ENCODE measurements around the gene LRP5. TPM values are rescaled to one million over a fixed set of nuclear protein-coding genes. Genes with fewer than 3 reads are reported as not detected.

LRP5 gene
- total RNA-seq, 1 experiment from 2014 or later = 55.2 TPM

- no peak for ATAC-seq
- no peaks in the 10 kb centered on the region for H3K4me1 ChIP-seq (ENCODE audit: control insufficient read depth in 1 of 2, insufficient read depth in 2 of 2, low read length in 2 of 2)
- POLR2A ChIA-PET = no interaction called here
These were observed 61.6 kb downstream of the LRP5 start for GRCh38 chr11:68373815-68374501.

GRCh38 chr11:68374531-68374930 lies 62.1 kb downstream of the LRP5 start:
- intact Hi-C loops (cut with micrococcal nuclease) = no loop called here
- Histone ChIP-seq H3K4me1 (ENCODE audit: control insufficient read depth in 1 of 2, insufficient read depth in 2 of 2, low read length in 2 of 2) (no peaks in the 10 kb centered on the region), H3K9me2 (ENCODE audit: insufficient read depth) (no peaks in the 10 kb centered on the region), H3K36me3 (ENCODE audit: control insufficient read depth in 1 of 2, insufficient read depth in 2 of 2, low read length in 2 of 2) (no peaks in the 10 kb centered on the region; a peak in 1 of 4 replicates), H2AFZ (ENCODE audit: low read depth, low read length, poor library complexity, severe bottlenecking) (no peak overlapping the region), H3K27me3 (ENCODE audit: insufficient read depth, low read length) (no peaks in the 10 kb centered on the region), H3K9ac (ENCODE audit: low read length) (no peak overlapping the region), H3K79me2 (ENCODE audit: insufficient read depth, low read length) (no peaks in the 10 kb centered on the region), H3K9me3 (ENCODE audit: control insufficient read depth in 1 of 2, insufficient read depth in 1 of 2, low read depth in 1 of 2, low read length in 2 of 2) (no peaks in the 10 kb centered on the region), H4K20me1 (ENCODE audit: insufficient read depth) (no peaks in the 10 kb centered on the region), H3K4me2 (ENCODE audit: low read length) (no peak overlapping the region), H3K27ac (ENCODE audit: low read depth, low read length) (no peak overlapping the region), H3K4me3 (replicated peaks in 1 of 2; ENCODE audit: low read depth in 1 of 2, low read length in 2 of 2) (no peak overlapping the region)
- DNase-seq (ENCODE audit: low read depth, low spot score) = no peak
- ChIA-PET CTCF (no interaction called here), POLR2A (no interaction called here), RAD21 (ENCODE audit: low non-redundant PET in 1 of 2, low total read pairs in 2 of 2, uncharacterized antibody in 2 of 2, unreplicated experiment in 2 of 2) (no interaction called here)
- BruUV-seq (replicated peaks) = no TSS peak
- ATAC-seq = no peak
- TF ChIP-seq SP1 (IDR thresholded peaks at IDR 0.05; ENCODE audit: low read depth) (no peak), POLR2AphosphoS5 (IDR thresholded peaks at IDR 0.05; ENCODE audit: low read depth, low read length) (no peak), EZH2phosphoT487 (IDR thresholded peaks at IDR 0.05; ENCODE audit: borderline replicate concordance) (no peak), SRF (IDR thresholded peaks at IDR 0.05; ENCODE audit: low read depth) (no peak), EZH2 (IDR thresholded peaks at IDR 0.05) (no peak), REST (IDR thresholded peaks at IDR 0.05; ENCODE audit: low read depth) (no peak), ELF1 (IDR thresholded peaks at IDR 0.05; ENCODE audit: borderline replicate concordance, low read depth) (no peak), JUND (IDR thresholded peaks at IDR 0.05) (no peak), YY1 (IDR thresholded peaks at IDR 0.05; ENCODE audit: extremely low read depth, insufficient replicate concordance, low read depth, low read length) (no peak), CEBPB (IDR thresholded peaks at IDR 0.05; ENCODE audit: low read depth) (no peak), ATF3 (IDR thresholded peaks at IDR 0.05) (no peak), CBX3 (IDR thresholded peaks at IDR 0.05; ENCODE audit: low read depth) (no peak), MAX (IDR thresholded peaks at IDR 0.05) (no peak), RAD21 (IDR thresholded peaks at IDR 0.05; ENCODE audit: low read depth) (no peak), FOSL1 (IDR thresholded peaks at IDR 0.05; ENCODE audit: low read depth) (no peak), SIN3A (IDR thresholded peaks at IDR 0.05; ENCODE audit: low read depth) (no peak), ZFX (IDR thresholded peaks at IDR 0.05) (no peak)

More at GRCh38 chr11:68373815-68374501, 61.6 kb downstream of the LRP5 start:
- Histone ChIP-seq H3K9me2 (ENCODE audit: insufficient read depth) (no peaks in the 10 kb centered on the region), H4K20me1 (ENCODE audit: insufficient read depth) (no peaks in the 10 kb centered on the region), H3K27ac (ENCODE audit: low read depth, low read length) (no peak overlapping the region), H2AFZ (ENCODE audit: low read depth, low read length, poor library complexity, severe bottlenecking) (no peak overlapping the region), H3K4me2 (ENCODE audit: low read length) (no peak overlapping the region), H3K36me3 (ENCODE audit: control insufficient read depth in 1 of 2, insufficient read depth in 2 of 2, low read length in 2 of 2) (peaks cover 0 to 1% of the 10 kb centered on the region in 2 experiments; a peak in 1 of 4 replicates), H3K9me3 (ENCODE audit: control insufficient read depth in 1 of 2, insufficient read depth in 1 of 2, low read depth in 1 of 2, low read length in 2 of 2) (no peaks in the 10 kb centered on the region), H3K4me3 (replicated peaks in 1 of 2; ENCODE audit: low read depth in 1 of 2, low read length in 2 of 2) (no peak overlapping the region), H3K27me3 (ENCODE audit: insufficient read depth, low read length) (no peaks in the 10 kb centered on the region), H3K79me2 (ENCODE audit: insufficient read depth, low read length) (no peaks in the 10 kb centered on the region), H3K9ac (ENCODE audit: low read length) (no peak overlapping the region)
- RAD21 ChIA-PET (ENCODE audit: low non-redundant PET in 1 of 2, low total read pairs in 2 of 2, uncharacterized antibody in 2 of 2, unreplicated experiment in 2 of 2) = no interaction called here
- DNase-seq (ENCODE audit: low read depth, low spot score) = no peak
- intact Hi-C loops (cut with micrococcal nuclease) = no loop called here
- CTCF ChIA-PET = no interaction called here
- BruUV-seq (replicated peaks) = no TSS peak
- TF ChIP-seq CBX3 (IDR thresholded peaks at IDR 0.05; ENCODE audit: low read depth) (no peak), RAD21 (IDR thresholded peaks at IDR 0.05; ENCODE audit: low read depth) (no peak), SP1 (IDR thresholded peaks at IDR 0.05; ENCODE audit: low read depth) (no peak), TCF7L2 (IDR thresholded peaks at IDR 0.05; ENCODE audit: borderline replicate concordance, extremely low read depth, insufficient read depth, insufficient read length) (no peak)

Measured in HCT116 (cell line).